Sigmoid colon (tissue), 4 donors: ENCODE data around the gene APBA1.

Source experiments
- EP300 ChIP-seq, 4 donors: sonication (generic); formaldehyde crosslinking; IDR thresholded peaks; one replicate each; pipeline ENCODE4 v1.6.1; 2017; ENCODE audit warnings: antibody characterized with exemption in 4 of 4
- POLR2A ChIP-seq, 2 donors: fragments of 450-650 bp; IDR thresholded peaks; one replicate each; pipeline ENCODE4 v1.6.1; 2016; ENCODE audit warnings: antibody characterized with exemption in 2 of 2, mild to moderate bottlenecking in 2 of 2, moderate library complexity in 2 of 2

DNA sequence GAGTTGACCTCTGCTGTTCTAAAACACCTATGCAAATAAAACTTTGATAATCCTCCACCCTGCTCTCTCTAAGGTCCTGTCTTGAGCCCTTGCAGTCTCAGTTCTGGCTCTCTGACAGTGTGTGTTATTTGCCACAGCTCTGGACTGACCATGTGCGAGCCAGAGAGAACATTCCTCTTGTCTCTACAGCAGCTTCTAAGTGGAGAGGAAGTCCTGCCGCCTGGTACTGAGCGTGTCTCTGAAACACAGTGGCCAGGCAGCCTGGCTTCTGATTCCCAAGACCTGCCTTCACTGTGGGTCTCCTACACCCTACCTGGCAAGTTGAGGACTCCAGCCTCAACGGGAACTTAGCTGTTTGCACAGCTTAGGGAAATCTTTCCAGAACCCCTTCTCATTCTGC, 285.5 kb downstream of the APBA1 start:
- TF ChIP-seq EP300 (IDR thresholded peaks at IDR 0.05), result no peak
- TF ChIP-seq POLR2A (IDR thresholded peaks at IDR 0.05), result no peak
